ENCODE measurements around the gene LMNTD1. TPM values are rescaled to one million over a fixed set of nuclear protein-coding genes. Genes with fewer than 3 reads are reported as not detected.
"Not testable (repeated sequence)": the region's sequence is repeated elsewhere in the genome, so short reads cannot be mapped to it uniquely, and the experiment has no call there.

LMNTD1 gene
- total RNA-seq, 6 donors from 2014 or later = 1.6 to 17.8 (median 5.8) TPM; not detected in 1

DNA sequence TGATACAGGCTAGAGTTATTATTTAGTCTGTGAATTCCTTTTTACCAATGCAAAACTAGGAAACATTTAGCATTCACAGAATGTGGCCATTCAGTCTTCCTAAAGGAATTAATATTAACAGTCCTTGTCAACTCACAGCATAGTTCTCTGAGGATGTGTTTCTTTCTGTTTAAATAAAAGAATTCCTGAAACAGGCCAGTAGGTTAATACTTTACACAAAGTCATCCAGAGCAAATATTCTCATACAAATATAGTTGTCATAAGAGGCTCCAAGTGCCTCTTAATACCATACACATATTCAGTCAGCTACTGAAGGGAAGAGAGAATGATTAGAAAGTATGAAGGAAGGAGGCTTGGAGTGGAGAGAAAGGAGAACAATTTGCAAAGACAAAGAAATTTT, 120.1 kb downstream of the LMNTD1 start:
- H3K27me3 ChIP-seq = no peaks in the 10 kb centered on the region
- TF ChIP-seq EP300 (IDR thresholded peaks at IDR 0.05) = no peak
- TF ChIP-seq, protein P1, sequence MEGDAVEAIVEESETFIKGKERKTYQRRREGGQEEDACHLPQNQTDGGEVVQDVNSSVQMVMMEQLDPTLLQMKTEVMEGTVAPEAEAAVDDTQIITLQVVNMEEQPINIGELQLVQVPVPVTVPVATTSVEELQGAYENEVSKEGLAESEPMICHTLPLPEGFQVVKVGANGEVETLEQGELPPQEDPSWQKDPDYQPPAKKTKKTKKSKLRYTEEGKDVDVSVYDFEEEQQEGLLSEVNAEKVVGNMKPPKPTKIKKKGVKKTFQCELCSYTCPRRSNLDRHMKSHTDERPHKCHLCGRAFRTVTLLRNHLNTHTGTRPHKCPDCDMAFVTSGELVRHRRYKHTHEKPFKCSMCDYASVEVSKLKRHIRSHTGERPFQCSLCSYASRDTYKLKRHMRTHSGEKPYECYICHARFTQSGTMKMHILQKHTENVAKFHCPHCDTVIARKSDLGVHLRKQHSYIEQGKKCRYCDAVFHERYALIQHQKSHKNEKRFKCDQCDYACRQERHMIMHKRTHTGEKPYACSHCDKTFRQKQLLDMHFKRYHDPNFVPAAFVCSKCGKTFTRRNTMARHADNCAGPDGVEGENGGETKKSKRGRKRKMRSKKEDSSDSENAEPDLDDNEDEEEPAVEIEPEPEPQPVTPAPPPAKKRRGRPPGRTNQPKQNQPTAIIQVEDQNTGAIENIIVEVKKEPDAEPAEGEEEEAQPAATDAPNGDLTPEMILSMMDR (IDR thresholded peaks at IDR 0.05) = no peak
- DNase-seq (no peak), ATAC-seq (ENCODE audit: low FRiP score in 2 of 2) (peak in 1 of 2 donors; percentile 40)
- H3K36me3 ChIP-seq = no peaks in the 10 kb centered on the region
- H3K4me3 ChIP-seq = no peak overlapping the region
- peaks cover 0 to 22% (median 5%) of the 10 kb centered on the region in 4 donors for H3K4me1 ChIP-seq
- no peaks in the 10 kb centered on the region for H3K9me3 ChIP-seq
- no peak overlapping the region for H3K27ac ChIP-seq

DNA sequence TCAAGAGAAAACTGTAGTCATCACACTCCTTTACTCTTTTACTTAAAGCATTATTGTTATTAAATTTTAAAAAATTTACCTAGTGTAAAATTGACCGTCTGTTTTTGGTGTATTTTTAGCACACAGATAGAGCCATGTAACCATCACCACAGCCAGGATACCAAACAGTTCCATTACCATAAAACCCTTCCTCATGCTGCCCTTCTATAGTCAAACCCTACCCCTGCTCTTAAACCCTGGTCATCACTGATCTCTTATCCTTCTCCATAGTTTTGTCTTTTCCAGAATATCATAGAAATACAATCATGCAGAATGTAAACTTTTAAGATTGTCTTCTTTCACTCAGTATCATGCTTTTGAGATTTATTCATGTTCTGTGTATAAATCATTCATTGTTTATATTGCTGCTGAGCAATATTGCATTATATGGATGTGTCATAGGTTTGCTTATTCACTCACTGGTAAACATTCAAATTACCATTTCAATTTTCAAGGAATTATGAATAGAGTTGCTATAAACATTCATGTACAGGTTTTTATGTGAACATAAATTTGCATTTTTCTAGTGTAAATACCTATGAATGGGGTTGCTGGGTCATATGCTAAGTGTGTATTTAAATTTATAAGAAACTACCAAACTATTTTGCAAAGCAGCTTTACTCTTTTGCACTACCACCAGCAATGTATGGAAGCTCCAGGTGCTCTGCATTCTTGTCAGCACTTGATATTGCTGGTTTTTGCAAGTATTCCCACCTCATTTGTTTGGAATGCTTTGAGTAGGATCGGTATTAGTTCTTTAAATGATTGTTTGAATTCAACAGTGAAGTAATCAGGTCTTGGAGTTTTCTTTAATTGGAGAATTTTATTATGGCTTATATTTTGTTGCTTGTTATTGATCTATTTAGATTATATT, 125.5 kb downstream of the LMNTD1 start:
- Histone ChIP-seq H3K9me3 (no peaks in the 10 kb centered on the region), H3K4me1 (no peaks in the 10 kb centered on the region), H3K4me3 (no peak overlapping the region), H3K27ac (no peak overlapping the region), H3K36me3 (no peaks in the 10 kb centered on the region), H3K27me3 (no peaks in the 10 kb centered on the region)
- no peak for ATAC-seq (ENCODE audit: low FRiP score in 2 of 2)
- TF ChIP-seq EP300 (IDR thresholded peaks at IDR 0.05) (no peak), POLR2A (IDR thresholded peaks at IDR 0.05) (no peak)
- TF ChIP-seq, protein P1 (IDR thresholded peaks at IDR 0.05) = no peak
- DNase-seq = no peak
- 75% methylated on average over 2 of the region's 2 CpGs for WGBS, 2 donors

DNA sequence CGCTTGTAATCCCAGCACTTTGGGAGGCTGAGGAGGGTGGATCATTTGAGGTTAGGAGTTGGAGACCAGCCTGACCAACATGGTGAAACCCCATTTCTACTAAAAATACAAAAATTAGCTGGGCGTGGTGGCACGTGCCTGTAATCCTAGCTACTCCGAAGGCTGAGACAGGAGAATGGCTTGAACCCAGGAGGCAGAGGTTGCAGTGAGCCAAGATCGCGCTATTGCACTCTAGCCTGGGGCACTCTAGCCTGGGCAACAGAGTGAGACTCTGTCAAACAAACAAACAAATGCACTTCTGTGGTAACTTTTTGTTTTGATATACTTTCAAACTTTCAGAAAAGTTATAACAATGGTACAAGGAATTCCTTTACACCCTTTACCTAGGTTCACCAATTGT, 126.3 kb downstream of the LMNTD1 start:
- H3K27me3 ChIP-seq; ATAC-seq (ENCODE audit: low FRiP score in 2 of 2); H3K27ac ChIP-seq; H3K4me3 ChIP-seq; H3K4me1 ChIP-seq; H3K36me3 ChIP-seq; DNase-seq; H3K9me3 ChIP-seq: not testable (repeated sequence)
- 93 to 96% methylated on average over 6 of the region's 6 CpGs for WGBS, 2 donors

Small RNA genes within 50 kb of the gene (small RNA-seq; reads per million reads assigned to genes)
- 0 reads per million in 4 donors for gene TUBB4BP1

All from upper lobe of left lung (tissue), 6 donors.